NCI-H2107 treated with DMSO at 0.1 percent for 48 hours (cell line): ENCODE measurements around the gene EIF1AX.
"Not testable (repeated sequence)": the region's sequence is repeated elsewhere in the genome, so short reads cannot be mapped to it uniquely, and the experiment has no call there.

ENCODE experiments used
- DNase-seq: peaks from one replicate; lab custom pipeline; 2025; ENCODE audit not compliant: unreplicated experiment; lab: John Stamatoyannopoulos, UW

Gene EIF1AX, protein sequence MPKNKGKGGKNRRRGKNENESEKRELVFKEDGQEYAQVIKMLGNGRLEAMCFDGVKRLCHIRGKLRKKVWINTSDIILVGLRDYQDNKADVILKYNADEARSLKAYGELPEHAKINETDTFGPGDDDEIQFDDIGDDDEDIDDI

GRCh38 chrX:20141281-20142220, at the start of gene EIF1AX:
Gene EIF1AX (minus strand): TSS chrX:20141838. CDS start chrX:20141640, 198 bp downstream.
- peak; percentile 98 for DNase-seq

DNA sequence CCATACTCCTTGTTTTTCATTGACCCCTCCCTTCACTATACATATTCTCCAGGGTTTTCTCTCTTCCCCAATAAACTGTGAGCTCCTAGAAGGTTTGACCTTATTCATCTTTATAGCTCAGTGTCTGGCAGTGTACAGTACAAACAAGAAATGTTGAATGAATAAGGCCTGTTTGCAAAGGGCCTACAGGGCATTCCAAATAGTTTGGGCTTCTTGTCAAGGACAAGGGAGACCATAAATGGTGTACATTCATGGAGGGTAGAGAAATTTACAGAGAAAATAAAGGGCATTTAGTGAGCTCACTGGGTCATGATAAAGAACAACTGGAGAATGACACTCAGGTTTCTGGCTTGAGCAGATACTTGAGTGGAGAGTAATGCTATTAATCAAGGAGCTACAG, 47.5 kb upstream of the EIF1AX start:
- DNase-seq, result no peak

DNA sequence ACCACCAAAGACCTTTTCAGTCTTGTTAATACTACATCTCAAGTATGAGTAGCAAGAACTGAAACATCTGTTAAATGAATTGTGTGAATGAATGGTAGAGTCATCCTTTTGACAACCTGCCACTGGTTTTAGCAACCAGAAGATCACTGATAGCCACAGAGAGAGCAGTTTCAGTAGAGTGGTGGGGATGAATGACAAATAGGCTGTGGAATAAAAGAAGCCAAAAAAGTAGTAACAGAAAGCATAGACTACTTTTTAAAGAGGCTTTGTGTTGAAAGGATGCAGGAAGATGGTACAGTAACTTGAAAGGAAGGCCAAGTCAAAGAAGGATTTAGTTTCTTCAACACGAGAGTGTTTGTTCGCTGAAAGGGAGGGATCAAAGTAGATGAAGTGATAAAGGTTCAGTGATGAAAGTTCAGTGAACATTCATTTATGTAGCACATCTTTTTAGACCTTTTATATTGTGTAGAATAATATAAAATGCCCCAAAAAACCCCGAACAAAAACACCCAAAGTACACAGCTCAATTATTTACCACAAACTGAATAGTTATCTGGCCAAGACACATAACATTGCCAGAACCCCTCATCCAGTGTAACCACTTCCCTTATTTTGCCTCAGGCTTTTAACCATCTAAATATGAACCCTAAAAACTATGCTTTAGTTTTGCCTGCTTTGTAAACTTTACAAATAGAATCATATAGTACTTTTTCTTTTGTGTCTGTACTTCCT, 40.1 kb upstream of the EIF1AX start:
- DNase-seq, result no peak

GRCh38 chrX:20177093-20177492, 35.5 kb upstream of the EIF1AX start:
- DNase-seq, result no peak

- DNase-seq, result no peak
Observed at GRCh38 chrX:20173856-20174255, 32.2 kb upstream of the EIF1AX start.

GRCh38 chrX:20173313-20173712, 31.7 kb upstream of the EIF1AX start:
- DNase-seq, result no peak

- no peak for DNase-seq
Observed at GRCh38 chrX:20171887-20172286, 30.2 kb upstream of the EIF1AX start.

GRCh38 chrX:20162516-20162915, 20.9 kb upstream of the EIF1AX start:
- not testable (repeated sequence) for DNase-seq

GRCh38 chrX:20159797-20160385, 18.3 kb upstream of the EIF1AX start:
- no peak for DNase-seq

DNA sequence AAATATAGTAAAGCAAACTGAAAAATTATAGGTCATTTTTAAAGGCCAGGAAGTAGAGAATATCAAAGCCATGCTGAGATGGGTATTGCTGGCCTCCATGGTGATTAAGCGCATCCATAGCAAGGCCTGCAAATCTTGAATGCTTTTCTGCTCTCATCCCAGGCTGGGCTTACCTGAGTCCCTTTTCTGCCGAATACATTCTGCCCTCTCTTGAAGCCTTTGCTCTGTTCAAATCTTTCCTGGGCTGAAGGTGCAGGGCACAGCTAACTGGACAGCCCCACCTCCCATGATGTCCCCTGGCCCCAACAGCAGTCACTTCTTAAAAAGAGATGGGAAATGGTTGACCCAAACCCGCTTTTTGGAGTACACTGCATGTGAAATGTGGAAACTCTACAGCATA, 10.1 kb upstream of the EIF1AX start:
- DNase-seq, result no peak

DNA sequence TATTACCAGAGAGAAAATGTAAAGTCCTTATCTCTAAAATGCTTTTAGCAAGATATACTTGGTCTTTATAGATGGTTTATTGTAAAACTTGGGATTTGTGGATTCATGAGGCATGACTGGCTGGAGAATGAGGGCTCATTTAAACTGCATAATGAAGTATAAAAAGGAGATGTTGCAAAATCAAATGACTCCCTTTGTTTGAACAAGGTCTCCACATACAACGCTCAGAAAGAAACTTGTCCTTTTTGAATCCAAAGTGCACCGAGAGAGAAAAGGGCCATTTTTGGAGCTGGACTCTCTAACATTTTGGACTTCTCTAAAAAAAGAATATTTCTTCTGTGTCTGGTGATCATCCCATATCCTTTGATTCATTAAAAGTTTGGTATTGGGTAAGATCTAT, 7.7 kb upstream of the EIF1AX start:
- no peak for DNase-seq

- no peak for DNase-seq
Observed at GRCh38 chrX:20147561-20147960, 5.9 kb upstream of the EIF1AX start.

DNA sequence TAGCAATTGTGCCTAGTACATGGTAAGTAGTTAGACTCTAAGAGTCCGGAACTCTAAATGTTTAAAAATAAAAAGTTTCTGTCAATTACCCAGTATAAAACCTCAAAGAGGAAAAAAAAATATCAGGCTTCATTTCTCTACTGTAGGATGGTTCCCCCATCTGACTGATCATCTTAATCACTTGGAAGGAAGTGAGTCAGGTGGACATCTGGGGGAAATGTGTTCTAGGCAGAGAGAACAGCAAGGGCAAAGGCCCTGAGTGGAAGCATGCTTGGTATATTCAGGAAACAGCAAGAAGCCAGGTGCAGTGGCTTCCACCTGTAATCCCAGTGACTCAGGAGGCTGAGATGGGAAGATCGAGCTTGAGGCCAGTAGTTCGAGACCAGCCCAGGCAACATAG, 2.9 kb upstream of the EIF1AX start:
- DNase-seq, result no peak

- no peak for DNase-seq
Observed at GRCh38 chrX:20143561-20143960, 1.9 kb upstream of the EIF1AX start.

DNA sequence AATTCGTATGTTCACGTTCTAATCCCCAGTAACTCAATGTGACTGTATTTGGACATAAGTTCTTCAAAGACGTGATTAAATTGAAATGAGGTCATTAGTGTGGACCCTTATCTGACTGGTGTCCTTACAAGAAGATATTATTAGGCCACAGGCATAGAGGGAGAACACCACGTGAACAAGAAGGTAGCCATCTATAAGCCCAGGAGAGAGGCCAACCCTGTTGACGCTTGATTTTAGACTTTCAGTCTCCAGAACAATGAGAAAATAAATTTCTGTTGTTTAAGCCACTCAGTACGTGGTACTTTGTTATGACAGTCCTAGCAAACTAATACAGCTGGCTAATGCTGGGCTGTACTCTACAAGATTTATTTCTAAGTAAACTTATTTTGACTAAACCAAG, 1.5 kb upstream of the EIF1AX start:
- DNase-seq, result no peak

- DNase-seq, result no peak
Observed at GRCh38 chrX:20140420-20140819, 1.2 kb downstream of the EIF1AX start.

- no peak for DNase-seq
Observed at GRCh38 chrX:20139966-20140365, 1.7 kb downstream of the EIF1AX start.

GRCh38 chrX:20135944-20136343, 5.7 kb downstream of the EIF1AX start:
- DNase-seq, result no peak

DNA sequence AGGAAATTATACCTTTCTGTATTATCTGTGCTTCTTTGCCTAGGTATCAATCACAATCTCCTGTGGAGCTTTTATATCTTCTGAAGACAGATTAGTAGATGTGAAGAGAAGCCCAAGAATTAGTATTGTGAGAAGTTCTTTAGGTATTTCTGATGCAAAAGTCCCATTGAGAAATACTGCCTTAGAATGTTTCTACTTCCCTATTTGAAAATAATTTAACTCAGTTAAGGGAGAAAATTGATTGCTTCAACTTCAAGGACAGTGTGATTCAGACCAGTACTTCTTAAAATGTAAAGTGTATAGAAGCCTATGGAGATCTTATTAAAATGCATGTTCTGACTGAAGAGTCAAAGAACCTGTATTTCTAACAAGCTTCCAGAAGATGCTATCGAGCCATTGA, 9.0 kb downstream of the EIF1AX start:
- no peak for DNase-seq

GRCh38 chrX:20130357-20130756, 11.3 kb downstream of the EIF1AX start:
- no peak for DNase-seq

DNA sequence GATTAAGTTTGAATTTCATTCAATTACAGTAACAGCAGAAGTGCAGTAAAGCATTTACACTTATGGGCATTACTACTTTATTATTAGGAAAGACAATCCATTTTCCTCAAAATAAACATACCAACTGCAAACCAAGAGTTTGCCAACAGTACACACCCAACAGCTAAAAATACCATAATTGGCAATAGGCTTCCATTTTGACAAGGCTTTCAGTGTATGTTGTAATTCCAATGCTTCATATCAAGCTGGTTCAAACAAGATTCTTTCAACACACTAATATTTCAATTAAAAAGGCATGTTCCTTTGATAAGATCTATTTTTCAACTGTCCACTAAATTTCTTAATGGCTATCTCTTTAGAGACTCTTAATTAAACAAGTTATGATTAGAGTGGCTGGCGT, 12.1 kb downstream of the EIF1AX start:
- no peak for DNase-seq

- DNase-seq, result no peak
Observed at GRCh38 chrX:20128670-20129069, 13.0 kb downstream of the EIF1AX start.
